ENCODE results near the gene GIGYF2.

The GIGYF2 gene

DNA sequence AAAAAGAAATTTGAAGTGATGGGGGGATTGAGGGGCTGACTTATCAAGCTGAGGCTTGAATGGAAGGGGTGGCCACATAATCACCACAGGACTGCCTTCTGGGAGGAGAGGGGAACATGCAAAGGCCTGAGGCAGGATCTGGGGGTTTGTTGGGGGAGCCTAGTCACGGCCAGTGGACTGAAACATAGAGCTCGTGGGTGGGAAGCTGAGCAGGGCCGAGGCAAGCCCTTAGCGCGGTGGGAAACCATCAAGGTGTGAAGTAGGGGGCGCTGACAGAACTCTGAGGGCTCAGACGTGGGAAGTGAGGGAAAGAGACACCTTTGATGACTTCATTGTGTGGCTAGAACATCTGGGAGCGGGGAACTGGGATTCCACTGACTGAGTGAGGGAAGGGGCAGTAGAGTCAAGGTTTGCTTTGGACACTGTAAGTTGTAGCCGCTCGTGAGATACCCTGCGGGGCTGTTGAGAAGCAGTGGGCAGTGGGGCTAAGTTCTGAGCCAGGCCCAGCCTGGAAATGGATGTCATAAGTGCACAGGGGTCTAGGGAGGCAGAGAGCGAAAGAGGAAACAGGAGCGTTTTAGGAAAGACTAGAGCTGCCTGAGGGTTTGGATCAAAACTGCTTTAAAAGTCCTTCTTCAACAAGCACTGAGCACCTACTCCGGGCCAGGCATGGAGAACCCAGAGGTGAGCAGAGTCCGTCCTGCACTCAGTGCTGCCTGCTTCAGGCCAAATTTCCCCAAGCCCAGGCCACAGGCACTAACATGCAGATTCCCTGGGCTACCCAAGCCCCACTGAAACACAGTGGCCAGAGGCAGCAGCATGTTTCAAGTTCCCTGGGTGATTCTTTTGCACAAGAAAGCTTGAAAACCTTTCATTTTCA, 172.2 kb downstream of the GIGYF2 start:
- DNase-seq (ENCODE audit: low spot score), result no peak

DNA sequence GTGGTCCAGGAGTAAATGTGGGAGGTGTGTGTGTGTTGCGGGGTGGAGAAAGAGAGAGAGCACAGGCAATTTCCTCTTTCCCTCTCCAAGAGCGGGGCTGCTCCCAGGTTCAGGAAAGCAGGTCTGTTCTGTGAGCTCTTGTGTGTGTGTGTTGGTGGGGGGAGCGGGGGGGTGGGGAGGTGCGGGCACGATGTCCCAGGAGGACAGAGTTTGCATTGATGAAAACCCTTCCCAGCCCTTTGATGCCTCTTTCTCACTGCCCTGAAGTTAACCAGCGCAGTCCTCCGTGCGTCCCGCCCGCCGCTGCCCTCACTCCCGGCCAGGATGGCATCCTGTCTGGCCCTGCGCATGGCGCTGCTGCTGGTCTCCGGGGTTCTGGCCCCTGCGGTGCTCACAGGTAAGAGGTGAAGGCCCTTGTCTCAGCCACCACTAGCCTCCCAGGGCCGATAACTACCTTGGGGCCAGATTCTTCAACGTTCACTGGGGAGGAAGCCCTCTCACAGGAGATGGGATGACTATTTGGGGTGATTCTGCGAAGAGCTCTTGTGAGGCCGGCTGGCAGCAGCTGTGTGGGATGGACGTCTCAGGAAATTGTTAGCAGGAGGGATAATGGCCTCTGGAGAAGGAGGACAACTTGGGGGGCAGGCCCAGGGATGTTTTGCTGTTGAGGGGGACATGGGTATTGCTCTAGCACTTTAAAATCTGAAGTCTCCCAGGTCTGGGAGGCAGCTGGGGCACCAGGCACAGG, 173.1 kb downstream of the GIGYF2 start, which contains the start of gene SNORC:
Gene SNORC, plus strand, starts transcription at position 247 of the 748 bp plus-strand sequence. Its CDS starts 78 bp downstream, at position 325.
- no peak for DNase-seq (ENCODE audit: low spot score)

DNA sequence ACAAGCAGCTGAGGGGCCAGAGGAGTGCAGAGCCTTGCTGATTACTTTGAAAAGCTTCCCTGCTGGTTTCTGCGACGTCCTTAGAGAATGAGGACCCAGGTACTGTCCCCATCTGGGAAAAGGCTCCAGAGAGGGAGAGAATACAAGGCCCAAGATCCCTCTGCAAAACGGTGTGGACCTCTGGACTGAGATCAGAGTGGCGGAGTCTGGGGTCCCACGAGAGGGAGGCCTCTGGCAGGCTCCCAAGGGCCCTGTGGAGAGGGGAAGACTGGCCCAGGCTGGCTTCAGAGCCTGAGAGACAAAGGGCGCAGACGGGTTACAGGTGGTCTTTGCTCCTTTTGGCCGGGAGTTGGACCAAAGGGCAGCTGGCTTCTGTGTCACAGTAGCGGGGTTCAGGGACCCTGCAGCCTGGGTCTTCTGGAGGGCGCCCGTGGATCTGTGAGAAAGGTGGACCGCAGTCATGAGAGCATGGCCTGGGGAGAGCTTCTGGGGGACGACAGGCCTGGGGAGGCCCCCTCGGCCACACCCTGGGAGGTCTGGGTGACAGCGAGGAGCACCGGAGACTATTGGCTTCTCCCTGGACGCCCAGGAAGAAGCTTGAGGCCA, 173.7 kb downstream of the GIGYF2 start:
- no peak for DNase-seq (ENCODE audit: low spot score)

GRCh38 chr2:232871418-232871834, 174.3 kb downstream of the GIGYF2 start:
- DNase-seq (ENCODE audit: low spot score), result no peak

- no peak for DNase-seq (ENCODE audit: low spot score)
Measured at GRCh38 chr2:232871835-232872736, 175.0 kb downstream of the GIGYF2 start.

GRCh38 chr2:232872826-232873225, 175.7 kb downstream of the GIGYF2 start:
- DNase-seq (ENCODE audit: low spot score), result no peak

DNA sequence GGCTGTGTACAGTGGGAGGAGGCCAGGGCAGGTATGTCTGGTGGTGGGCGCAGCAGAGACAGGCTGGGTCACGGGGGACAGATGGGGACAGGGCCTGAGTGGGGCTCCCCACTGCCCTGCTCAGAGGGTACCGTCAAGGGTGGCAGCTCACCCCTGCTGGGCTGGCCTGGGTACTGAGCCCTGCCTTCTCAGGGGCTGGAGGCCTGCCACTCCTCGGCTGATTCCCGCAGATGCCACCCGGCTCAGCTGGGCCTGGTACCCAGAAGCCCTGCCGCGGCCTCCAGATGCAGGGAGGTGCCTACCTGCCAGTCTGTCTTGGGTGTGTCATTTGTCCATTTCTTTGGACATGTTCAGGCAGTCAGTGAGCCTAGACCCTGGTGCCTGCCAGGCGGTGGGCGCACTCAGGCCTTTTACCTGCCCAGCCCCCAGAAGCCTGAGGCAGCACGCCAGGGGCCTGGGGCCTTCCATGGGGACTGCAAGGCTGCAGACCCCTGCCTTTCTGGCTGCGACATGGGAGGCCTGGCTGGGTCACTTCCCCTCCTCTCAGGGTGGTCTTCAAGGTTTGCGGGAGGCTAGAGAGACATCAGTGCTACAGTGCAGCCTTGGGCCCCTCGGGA, 176.3 kb downstream of the GIGYF2 start:
- no peak for DNase-seq (ENCODE audit: low spot score)

GRCh38 chr2:232873909-232874641, 176.9 kb downstream of the GIGYF2 start:
- no peak for DNase-seq (ENCODE audit: low spot score)

GRCh38 chr2:232874677-232875223, 177.6 kb downstream of the GIGYF2 start:
- no peak for DNase-seq (ENCODE audit: low spot score)

GRCh38 chr2:232875256-232876121, 178.4 kb downstream of the GIGYF2 start:
- no peak for DNase-seq (ENCODE audit: low spot score)

GRCh38 chr2:232876161-232876977, 179.2 kb downstream of the GIGYF2 start:
- no peak for DNase-seq (ENCODE audit: low spot score)

- DNase-seq (ENCODE audit: low spot score), result no peak
Measured at GRCh38 chr2:232876978-232877441, 179.9 kb downstream of the GIGYF2 start.

DNA sequence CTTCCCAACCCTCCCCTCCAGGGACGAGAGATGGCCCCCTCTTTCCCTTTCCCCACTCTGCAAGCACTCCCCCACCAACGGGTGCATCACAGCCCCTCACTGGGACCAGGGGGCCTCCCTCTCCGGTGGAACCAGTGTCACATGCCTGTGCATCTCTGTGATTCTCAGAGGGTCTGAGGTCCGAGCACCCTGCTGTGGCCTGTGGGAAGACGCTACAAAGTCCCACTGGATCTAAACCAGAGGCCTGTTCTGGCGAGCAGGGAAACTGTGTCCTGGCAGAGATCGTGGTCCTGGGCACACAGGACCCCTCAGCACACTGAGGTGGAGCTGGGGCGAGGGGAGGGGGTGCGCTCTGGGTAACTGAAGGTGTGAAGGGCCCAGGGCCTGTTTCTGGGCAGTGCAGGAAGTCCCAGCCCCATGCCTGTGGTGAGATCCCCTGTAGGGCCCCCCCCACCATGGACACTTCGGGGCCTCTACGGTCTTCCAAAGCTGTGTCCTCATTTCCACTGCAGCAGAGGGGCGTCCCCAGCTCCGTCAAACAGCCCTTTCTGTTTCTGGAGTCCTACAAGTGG, 180.9 kb downstream of the GIGYF2 start:
- DNase-seq (ENCODE audit: low spot score), result no peak

DNA sequence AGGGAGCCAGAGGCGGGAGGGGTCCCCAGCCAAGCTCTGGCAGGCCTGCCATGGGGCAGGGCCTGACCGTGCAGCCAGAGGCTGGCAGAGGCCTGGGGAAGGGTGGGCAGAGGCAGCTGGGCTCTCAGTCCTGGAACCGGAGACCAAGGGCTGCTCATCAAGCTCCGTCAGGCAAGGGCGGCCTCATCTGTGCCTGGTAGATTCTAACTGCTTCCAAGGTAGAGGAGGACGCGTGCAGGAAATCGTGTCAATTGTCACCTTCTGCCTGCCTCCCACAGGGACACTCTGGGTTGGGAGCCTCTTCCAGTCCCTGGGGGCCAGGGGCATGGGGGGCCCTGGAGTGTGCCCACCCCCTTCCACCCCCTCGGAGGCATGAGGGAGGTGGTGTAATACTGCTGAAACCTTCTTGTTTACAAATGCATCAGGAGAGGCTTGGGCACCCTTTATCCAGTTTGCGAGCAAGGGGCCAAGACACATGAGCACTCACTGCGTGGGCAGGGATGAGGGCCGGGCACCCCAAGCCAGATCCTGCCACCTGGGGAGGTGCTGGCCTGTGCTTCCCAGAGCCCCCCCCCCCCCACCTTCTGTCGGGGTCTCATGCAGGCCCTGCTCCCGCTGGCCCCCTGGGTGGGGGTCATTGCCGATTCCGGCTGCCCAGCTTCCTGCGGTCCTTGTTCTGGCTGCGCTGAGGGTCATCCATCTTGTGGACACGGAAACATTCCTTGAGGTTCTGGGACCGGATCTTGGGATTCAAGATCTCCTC, 181.9 kb downstream of the GIGYF2 start:
- DNase-seq (ENCODE audit: low spot score), result no peak

DNA sequence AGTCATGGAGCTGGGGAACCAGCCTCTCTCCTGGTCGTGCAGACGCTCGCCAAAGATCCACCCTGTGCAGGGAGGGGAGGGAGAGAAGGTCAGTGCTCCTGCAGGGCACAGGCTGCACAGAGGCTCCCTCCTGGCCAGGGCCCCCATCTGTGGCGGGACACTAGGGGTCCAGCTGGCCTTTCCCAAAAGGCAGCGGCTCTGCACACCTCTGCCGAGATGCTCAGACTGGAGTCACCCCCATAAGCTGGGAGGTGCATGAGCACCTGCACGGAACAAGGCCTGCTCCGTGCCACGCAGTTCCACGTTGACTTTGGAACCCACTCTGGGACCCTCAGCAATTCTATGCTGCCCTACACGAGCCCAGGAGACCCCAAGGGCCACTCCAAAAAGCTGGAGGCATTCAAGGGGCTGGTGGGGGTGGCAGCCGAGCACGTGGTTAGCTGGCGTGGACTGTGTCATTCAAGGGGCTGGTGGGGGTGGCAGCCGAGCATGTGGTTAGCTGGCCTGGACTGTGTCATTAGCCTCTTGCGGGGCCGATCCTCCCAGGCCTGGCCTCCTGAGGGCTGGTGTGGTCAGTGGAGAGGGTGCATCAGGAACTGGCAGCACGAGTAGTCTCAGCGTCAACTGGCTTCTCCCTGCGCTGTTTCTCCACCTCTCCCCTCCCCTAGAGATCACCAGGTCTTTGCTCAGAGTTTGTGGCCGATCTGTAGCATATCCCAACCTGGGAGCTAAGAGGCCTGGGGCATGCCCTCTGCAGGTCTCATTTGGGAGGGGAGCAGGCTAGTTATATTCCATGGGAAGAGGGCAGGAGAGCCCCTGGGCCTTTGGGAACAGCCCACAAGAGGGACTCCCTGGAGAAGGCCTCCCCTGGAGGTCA, 182.7 kb downstream of the GIGYF2 start:
- no peak for DNase-seq (ENCODE audit: low spot score)

GRCh38 chr2:232880764-232881351, 183.7 kb downstream of the GIGYF2 start:
- DNase-seq (ENCODE audit: low spot score), result no peak

Data from NAMALWA (cell line).